ENCODE data around the gene AMFR. TPM values are rescaled to one million over a fixed set of nuclear protein-coding genes. Genes with fewer than 3 reads are reported as not detected.

AMFR gene
- total RNA-seq, 1 experiment from 2014 or later: 196 TPM

DNA sequence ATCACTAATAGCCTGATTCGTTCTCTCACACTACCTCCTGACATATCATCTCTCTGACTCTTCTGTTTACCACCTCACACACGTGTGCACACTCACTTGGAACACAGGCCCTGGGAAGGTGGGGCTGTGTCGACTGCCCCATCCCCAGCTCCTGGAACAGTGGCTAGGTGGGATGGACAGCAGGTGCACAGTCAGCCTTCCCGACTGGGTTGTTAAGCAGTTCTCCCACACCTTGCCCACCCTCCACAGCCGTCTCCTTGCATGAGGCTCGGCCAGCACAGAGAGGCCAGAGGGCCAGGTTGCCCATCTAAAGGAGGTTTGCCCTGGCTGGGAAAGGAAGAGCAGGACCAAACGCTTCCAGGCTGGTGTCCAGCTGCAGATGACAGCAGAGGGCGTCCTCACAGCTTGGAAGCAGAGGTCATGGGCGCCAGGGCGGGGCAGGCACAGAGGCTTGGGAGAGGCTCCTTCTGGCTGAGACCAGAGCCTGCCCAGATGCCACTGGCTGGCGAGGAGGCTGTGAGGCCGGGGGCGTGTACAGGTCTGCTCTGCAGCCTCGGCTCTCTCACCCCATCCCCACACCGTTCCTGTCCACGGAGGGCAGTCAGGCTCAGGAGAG lies 92.8 kb downstream of the AMFR start:
- DNase-seq (ENCODE audit: low read depth): peak; percentile 49

DNA sequence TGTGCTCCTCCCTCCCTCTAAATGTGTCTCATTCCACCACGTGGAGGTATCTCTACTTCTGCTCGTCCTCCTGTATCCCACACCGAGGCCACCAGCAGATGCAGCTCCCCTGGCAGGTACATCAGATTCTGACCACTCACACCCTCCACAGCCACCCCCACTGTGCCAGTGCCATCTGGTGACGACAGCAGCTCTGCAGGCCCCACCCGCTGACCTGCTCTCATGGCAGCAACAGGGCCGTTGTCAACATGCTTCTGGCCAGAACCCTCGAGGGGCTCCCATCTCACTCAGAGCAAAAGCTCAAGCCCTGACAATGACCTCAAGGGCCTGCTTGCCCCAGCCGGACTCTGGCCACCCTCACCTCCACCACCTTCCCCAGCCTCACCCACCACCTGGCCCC lies 93.4 kb downstream of the AMFR start:
- no peak for DNase-seq (ENCODE audit: low read depth)

DNA sequence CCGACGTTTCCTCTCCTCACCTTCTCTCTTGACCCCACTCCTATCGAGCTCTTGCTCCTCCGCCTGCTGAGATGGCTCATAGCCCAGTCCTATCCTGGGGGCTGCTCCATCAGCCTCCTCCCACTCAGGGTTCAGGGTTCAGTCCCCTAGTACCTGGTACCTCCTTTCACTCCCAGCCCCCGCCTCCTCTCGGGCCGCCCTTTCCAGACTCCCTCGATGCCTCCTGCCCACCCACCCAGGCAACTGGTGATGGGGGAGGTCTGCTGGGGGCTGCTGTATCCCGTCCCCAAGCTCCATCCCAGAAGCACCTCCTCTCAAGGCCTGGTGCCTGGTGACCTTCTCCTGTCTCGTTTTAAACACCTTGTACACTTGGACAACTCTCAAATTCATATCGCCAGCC lies 93.9 kb downstream of the AMFR start:
- DNase-seq (ENCODE audit: low read depth): no peak

DNA sequence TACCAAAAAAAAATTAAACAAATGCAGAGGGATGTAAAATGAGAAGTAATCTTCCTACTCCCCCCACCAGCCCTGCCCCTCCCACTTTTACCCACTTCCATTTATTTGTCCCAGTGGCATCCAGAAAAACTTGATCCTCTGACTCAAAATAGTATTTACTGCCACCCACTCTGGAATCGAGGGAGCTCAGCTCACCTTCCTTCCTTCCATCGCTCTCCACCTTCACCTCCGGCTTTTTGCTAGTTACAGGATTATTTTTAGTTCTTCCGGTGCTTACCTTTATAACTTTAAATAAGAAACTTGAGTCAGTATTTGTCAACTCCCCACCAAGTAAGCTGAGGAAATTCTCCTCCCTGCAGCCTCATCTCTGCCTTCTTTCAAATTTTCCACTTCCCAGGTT lies 94.9 kb downstream of the AMFR start:
- no peak for DNase-seq (ENCODE audit: low read depth)

DNA sequence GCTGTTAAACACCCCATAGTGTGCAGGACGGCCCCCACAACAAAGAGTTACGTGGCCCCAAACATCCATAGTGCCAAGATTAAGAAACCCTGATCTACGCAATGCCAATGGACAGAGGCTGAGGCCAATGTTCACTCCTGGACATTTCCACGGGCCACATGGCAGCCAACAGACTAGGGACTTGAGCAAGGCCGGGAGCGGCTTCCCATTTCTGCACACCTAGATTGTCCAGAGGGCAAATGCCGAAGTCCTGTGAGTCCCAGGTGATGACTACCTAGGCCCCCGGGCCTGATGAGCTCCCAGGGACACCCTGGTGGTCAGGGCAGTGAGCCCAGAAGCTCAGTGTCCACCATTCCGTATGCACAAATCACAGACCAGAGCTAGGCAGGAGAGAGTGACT lies 95.5 kb downstream of the AMFR start:
- DNase-seq (ENCODE audit: low read depth): no peak

DNA sequence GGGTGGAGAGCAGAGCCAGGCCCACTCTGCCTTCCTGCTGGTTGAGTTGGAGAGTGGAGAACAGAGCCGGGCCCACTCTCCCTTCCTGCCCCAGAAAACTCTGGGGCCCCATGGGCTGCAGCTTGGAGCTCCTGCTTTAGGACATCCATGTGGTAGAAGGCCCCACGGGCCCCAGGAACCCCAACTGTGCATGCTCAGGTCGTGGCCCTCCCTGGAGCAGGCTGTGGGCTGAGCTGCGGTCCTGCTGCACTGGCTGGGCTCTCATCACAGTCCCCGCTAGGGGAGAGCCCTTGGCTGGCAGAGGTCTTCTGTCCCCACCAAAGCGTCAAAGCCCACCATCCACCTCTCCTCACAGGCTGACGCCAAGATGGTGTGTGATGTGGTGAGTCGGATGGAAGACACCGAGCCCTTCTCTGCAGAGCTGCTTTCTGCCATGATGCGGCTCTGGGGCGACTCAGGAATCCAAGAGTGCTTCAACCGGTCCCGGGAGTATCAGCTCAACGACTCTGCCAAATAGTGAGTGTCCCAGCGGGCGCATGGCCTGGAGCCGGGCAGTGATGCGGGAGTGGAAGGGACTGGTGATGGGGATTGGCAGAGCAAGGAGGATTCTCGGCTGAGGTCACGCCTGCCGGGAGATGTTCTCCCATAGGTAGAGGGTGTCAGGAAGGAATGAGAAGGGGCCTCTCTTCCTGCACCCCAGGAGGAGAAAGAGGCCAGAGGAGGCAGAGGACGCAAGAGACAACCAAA lies 96.9 kb downstream of the AMFR start:
- no peak for DNase-seq (ENCODE audit: low read depth)

DNA sequence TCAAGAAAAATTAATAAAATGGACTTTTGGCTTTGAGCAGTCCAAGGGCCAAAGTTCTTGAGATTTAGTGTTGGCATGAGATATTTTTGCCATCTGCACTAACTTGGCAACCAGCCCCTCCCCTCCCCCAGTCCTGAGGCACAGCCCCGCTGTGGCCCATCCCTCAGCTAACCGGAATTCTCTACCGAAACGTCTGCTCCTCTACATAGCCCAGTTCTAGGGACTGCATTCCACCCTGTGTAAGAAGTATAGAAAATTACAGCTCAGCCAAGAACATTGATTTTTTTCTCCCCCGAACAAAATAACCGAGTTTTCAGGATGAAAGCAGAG lies 97.5 kb downstream of the AMFR start:
- no peak for DNase-seq (ENCODE audit: low read depth)

DNA sequence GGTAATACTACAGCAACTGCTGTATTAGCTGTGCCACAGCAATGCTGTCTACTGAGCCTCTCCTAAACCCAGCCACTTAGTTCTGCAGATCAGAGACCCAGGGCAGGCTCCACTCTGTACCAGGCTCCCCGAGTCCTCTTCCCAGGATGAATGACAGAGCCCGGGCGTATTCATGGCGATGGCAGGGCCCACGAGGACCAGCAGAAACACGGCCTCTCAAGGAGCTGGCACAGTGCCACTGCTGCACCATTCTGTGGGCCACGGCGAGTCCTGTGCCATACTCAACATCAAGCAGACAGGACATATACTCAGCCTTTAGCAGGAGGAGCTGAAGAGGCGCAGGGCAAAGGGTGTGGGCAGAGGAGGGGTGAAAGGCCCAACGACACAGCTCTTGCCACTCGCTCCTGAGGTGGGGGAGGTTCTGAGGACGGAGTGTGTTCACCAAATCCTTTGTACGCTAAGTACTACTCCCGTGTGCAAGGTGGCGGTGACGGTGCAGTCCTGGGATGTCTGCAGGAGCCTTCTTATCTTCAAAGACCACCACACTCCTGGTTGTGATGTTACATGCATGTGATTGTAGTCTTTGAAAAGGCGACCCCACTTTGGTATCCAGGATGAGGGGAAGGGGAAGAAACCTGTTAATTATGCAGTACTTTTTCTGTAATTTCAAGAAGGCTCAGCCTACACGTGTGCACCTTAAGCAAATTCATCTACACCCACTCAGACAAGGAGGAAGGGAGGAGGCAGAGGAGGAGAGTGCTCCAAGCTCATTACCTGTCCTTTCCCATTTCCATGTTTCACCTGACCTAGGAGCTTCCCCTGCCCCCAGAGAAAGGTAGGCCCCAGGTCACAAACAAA lies 98.0 kb downstream of the AMFR start:
- DNase-seq (ENCODE audit: low read depth): no peak

DNA sequence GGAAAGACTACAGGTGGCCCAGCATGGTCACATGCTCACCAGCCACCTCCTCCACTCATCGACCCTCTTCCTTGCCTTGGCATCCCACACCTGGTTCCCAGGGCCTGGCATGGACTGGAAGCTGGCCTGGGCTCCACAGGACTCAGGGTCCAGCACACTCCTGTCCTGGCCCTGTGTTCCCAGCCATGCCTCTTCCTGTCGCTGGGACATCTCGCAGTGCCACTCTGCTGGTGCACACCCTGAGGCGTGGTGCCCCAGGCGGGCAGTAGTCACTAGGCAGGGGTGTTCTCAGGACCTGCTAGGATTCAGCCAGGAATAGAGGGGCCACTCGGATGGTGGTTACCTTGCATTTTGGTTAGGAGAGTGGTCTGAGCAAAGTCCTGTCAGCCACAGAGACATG lies 99.4 kb downstream of the AMFR start:
- DNase-seq (ENCODE audit: low read depth): no peak

DNA sequence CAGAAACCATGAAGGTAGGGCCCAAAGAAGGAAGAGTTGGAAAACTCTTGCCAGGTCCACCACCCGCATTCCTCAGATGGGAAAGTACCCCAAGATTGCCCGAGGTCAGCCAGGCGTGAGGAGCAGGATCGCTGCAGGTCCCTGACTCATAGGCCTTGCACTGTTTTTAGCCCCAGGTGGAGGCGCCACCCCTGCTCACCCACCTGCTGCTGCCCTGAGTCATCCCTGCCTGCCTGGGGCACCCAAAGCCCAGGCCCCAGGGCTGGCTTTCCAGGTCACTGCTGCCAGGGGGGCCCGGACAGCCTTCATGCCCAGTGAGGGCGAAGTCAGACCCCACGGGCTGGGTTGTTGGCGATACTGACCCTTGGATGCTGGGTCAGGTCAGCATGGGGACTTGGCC lies 100.9 kb downstream of the AMFR start:
- DNase-seq (ENCODE audit: low read depth): peak; percentile 81

DNA sequence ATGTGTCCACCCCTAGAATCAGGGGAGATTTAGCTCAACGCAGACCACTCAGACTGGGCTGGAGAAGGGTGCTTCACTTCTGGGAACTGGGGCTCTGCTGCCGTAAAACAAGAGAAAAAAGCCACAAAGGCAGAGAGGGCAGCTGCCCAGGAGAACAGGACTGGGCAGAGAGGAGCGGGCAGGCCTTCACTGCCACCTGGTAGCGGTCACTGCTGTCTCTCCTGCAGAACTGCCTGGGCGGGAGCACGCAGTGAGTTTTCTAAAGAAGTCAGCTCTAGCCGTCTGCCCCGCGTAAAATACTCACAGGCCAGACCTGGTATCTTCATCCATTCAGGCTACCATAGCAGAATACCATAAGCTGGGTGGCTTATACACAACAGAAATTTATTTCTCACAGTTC lies 103.8 kb downstream of the AMFR start:
- DNase-seq (ENCODE audit: low read depth): no peak

DNA sequence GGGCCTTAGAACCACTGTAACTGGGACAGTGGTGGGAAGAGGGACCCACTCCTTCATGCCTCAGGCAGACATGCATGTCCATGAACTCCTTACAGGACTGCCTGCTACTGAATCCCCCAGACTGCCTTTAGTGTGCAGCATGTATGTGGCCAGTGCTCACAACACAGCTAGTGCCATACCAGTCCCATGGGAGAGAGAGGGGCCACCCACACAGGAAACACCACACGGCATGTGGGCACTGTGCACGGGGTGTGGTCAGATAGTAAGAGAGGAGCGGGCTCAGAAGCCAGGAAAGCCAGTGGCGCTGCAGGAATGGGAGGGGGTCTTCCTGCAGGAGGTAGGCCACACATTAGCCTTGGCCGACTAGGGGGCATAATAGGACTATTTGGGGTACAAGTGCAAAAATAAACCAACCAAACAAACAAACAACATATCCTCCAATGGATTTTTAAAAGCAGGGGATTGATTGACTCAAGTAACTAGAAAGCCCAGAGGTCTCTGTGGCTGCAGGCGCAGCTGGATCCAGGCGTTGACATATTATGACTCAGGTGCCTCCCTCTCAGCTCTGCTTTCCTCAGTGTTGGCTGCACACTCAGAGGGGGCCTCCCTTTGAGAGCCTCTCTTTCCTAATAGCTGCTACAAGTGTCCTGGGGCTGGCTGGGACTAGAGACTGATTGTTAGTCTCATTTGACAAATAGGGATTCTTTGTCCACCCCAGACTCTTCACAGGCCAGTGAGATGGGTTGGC lies 104.4 kb downstream of the AMFR start:
- no peak for DNase-seq (ENCODE audit: low read depth)

DNA sequence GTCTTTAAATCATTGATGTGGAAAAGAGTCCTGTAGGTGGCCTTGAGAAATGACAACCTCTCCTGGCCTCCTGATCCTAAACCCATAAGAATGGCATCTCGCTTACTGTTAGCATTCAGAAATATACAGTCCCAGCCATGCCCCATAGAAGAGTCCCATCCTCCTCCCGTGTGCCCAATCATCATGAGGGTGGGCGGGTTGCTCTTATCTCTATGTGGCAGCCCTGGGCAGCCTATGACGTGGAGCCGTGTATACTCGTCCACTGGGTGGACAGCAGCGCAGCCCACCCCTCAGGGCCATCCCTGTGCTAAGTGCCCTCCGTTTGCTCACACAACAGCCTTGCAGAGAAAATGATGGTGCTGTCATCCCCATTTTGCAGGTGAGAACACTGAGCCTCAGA lies 105.3 kb downstream of the AMFR start:
- no peak for DNase-seq (ENCODE audit: low read depth)

DNA sequence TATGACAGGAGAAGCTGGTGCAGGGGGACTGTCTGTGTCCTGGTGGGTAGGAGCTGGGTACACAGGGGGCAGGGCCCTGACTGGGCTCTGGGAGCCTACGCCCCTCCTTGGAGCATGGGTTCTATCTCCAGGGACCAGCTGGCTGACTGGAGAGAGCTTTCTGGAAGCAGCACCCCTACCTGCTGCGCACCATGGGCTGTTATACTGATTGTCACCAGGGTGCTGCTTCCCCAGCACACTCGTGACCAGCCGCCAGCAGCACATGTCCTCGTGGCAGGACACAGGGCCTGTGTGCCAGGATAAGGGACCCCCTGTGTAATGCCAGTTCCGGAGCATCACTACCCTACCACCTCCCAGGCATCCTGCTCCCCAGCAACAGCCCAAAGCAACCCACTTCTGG lies 106.0 kb downstream of the AMFR start:
- DNase-seq (ENCODE audit: low read depth): no peak

DNA sequence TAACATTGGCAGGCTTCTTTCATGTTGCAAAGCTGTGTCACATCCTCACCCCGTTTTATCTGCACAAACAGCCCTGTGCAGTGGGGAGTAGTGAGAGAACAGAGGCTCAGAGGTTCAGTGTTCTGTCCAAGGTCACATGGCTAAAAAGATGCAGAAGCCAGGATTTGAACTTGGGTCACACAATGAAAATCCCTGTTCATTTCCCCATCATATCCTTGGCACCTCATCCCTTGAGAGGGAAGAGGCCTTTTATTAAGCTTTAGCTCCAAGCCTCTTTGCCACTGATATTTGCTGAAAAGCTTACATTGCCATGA lies 106.6 kb downstream of the AMFR start:
- no peak for DNase-seq (ENCODE audit: low read depth)

DNA sequence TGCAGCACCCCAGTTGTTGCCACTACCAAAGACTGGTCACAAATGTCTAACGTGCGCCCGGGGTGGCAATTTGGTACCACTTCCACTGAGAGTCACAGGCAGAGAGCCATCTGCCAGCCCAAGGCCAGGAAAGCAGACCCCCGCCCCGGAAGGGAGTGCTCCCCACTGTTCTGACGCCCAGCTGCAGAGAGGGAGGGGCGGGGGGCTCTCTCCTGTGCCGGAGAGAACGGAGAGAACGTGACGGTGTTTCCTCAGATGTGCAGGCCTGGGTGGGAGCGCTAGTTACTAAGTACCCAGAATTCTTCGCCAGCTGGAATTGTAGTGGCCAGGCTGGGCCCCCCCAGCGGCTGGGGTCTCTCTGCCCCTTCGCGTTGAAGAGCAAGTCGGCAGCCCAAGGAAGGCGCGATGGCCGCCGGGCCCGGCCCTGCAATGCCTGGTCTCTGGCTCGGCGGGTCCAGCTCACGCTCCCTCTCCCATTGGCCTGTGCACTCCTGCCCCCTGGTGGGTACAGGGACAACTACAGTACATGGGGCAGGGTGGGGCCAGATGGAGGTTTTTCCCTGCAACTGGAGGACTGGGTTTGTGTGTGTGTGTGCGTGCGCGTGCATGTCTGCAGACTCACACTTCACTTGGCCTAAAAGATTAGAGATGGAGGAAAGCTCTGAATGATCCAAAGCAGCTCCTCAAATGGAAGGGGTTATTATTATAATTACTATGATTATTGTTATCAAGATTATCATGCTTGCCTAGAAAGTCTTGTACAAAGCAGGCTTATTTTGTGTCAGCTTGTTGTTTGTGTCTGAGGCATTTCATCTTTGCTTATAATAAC lies 107.1 kb downstream of the AMFR start:
- peak; percentile 67 for DNase-seq (ENCODE audit: low read depth)

DNA sequence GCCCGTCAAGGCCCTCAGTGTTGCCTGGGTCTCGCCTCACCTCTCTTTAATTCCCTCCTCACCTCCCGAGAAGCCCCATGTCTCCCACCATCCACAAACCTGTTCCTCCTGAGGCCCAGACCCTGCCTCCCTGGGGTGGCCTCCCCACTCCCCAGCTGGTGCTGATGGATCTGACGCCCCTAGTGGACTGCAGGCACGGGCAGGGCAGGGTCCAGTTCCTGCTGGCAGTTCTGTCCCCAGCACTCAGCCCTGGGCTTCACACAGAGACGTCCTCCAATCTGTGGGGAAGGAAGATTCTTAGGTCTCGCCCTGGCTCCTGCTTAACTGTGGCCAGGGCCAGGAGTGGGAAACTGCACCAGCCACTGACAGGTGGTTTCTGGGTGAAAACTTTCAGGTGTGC lies 108.8 kb downstream of the AMFR start:
- no peak for DNase-seq (ENCODE audit: low read depth)

DNA sequence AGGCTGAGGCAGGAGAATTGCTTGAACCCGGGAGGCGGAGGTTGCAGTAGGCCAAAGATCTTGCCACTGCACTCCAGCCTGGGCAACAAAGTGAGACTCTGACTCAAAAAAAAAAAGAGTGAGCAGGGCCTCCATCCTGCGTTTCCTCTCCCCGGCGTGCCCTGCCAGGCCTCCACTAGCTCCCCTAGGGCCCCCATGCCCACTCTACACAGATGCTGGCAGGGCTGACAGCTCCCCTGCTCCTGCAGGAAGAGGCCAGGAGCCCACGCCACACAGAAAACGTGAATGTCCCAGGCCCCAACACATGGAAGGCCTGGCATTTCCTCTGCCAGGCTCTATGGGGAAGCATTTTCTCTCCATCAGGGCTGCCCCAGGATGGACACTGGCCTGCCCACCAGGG lies 109.4 kb downstream of the AMFR start:
- no peak for DNase-seq (ENCODE audit: low read depth)

DNA sequence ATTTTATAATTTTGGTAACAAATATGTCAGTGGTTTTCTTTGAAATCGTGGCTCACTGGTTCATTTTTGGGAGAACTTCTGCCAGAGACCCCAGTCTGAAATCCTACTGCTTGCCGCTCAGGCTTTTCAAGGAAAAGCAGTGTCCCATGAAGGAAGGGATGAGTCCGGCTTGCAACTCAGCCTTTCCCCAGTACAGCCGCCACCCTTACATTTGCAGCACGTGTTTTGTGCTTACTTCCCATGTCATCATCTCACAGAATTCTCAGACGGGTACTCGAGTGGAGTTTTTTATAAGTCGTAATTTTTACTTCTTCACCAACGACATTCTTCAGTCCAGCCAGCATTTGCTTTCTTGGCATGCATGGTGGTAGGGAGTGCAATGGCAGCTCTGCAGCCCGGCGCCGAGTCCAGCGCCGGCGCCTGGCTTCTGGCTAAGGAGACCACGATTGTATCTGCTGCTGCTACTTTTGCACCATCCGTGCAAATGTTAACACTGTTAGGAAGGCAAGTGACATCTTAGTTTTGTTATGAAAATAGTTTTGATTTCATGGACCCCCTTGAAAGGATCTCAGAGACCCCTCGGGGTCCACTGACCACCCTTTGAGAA lies 111.0 kb downstream of the AMFR start:
- DNase-seq (ENCODE audit: low read depth): no peak

DNA sequence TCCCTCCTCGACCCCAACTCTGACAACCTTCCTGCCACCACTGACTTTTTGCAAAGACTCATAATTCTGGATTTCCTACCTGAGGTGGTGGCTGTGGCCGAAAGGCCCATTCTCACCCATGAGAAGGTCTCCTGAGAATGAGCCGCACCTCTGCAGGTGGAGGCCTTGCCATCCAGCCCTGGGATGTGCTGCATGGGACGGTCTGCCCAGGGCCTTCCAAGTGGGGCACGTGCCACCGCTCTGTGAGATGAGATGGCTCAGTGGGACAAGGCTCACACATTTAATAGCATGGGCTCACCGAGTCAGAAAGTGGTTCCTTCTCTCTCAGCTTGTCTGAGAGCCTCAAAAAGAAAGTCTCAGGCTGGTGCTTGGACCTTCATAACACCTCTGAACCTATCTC lies 112.8 kb downstream of the AMFR start:
- DNase-seq (ENCODE audit: low read depth): no peak

DNA sequence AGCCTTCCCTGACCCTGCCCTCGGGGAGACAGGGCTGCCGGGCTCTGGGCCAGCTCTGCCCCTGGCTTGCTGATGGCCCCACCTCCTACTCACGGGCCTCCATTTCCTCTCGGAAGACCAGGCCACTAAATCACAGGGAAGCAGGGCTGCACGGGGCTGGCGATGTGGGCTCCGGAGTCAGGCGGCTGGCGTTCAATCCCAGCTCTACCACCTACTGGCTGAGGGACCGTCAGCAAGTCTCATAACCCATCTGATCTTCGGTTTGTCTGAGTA lies 113.4 kb downstream of the AMFR start:
- DNase-seq (ENCODE audit: low read depth): no peak
